CD4-positive, alpha-beta memory T cell (primary cell): Measurements from ENCODE around the gene ITIH2. TPM values are rescaled to one million over a fixed set of nuclear protein-coding genes. Genes with fewer than 3 reads are reported as not detected.
A peak's percentile ranks its signal among the peaks of the same experiment; 100 is the strongest.
"Not testable (repeated sequence)": the region's sequence is repeated elsewhere in the genome, so short reads cannot be mapped to it uniquely, and the experiment has no call there.

Experiments
- CTCF ChIA-PET: fragments of 350-600 bp; sonication (Branson Sonifier 250); formaldehyde crosslinking; loops from one replicate; lab custom pipeline; 2021; ENCODE audit warnings: inconsistent platforms; ENCODE audit not compliant: partially characterized antibody; lab: Charles Lee
- POLR2A ChIA-PET: fragments of 350-600 bp; sonication (Branson Sonifier 250); formaldehyde crosslinking; loops from one replicate; lab custom pipeline; 2021; ENCODE audit not compliant: partially characterized antibody; lab: Charles Lee
- DNase-seq, 5 donors: peaks; one replicate each; pipeline versions ENCODE4 v3.0.0 to v3.0.0-alpha.2; 2020 to 2022; ENCODE audit warnings: mixed read lengths in 1 of 5
- H3K27ac ChIP-seq: one replicate; pipeline ENCODE4 v1.7.0; 2013; ENCODE audit warnings: low read depth, low read length
- H3K27me3 ChIP-seq: 2 replicates; pipeline ENCODE4 v1.7.0; 2013; ENCODE audit warnings: mild to moderate bottlenecking, low read length, moderate library complexity; ENCODE audit not compliant: insufficient read depth
- H3K36me3 ChIP-seq: 2 replicates; pipeline ENCODE4 v1.7.0; 2013; ENCODE audit warnings: mild to moderate bottlenecking, low read length, moderate library complexity; ENCODE audit not compliant: insufficient read depth
- H3K4me1 ChIP-seq: 2 replicates; pipeline ENCODE4 v1.7.0; 2013; ENCODE audit warnings: mild to moderate bottlenecking, low read length, moderate library complexity; ENCODE audit not compliant: insufficient read depth
- H3K4me3 ChIP-seq, 2 donors: one replicate each; pipeline ENCODE4 v1.7.0; 2013; ENCODE audit warnings: low read length in 2 of 2, mild to moderate bottlenecking in 1 of 2
- H3K9me3 ChIP-seq, 2 donors: one replicate each; pipeline ENCODE4 v1.7.0; 2013; ENCODE audit warnings: low read length in 2 of 2, control low read depth in 1 of 2; ENCODE audit not compliant: control insufficient read depth in 1 of 2
- H3K27ac Mint-ChIP-seq, 7 donors: one replicate each; pipeline ENCODE4 v1.8.0; 2020 to 2021; ENCODE audit warnings: mixed read lengths in 7 of 7, mild to moderate bottlenecking in 6 of 7, inconsistent platforms in 3 of 7, moderate library complexity in 3 of 7
- H3K27me3 Mint-ChIP-seq, 2 donors: one replicate each; pipeline ENCODE4 v1.8.0; 2020 to 2021; ENCODE audit warnings: mixed read lengths in 2 of 2
- H3K36me3 Mint-ChIP-seq, 2 donors: one replicate each; pipeline ENCODE4 v1.8.0; 2020 to 2021; ENCODE audit warnings: mixed read lengths in 2 of 2, inconsistent platforms in 1 of 2, mild to moderate bottlenecking in 1 of 2
- H3K4me1 Mint-ChIP-seq, 4 donors: one replicate each; pipeline ENCODE4 v1.8.0; 2020 to 2021; ENCODE audit warnings: mixed read lengths in 4 of 4, mild to moderate bottlenecking in 1 of 4
- H3K4me3 Mint-ChIP-seq, 8 donors: one replicate each; pipeline ENCODE4 v1.8.0; 2020 to 2021; ENCODE audit warnings: mixed read lengths in 8 of 8, mild to moderate bottlenecking in 7 of 8, moderate library complexity in 6 of 8, inconsistent platforms in 3 of 8
- H3K9me3 Mint-ChIP-seq, 8 donors: one replicate each; pipeline ENCODE4 v1.8.0; 2020 to 2021; ENCODE audit warnings: mixed read lengths in 8 of 8, mild to moderate bottlenecking in 5 of 8, inconsistent platforms in 3 of 8, moderate library complexity in 1 of 8
- intact Hi-C: fragments of 100-400 bp; cut with micrococcal nuclease; formaldehyde crosslinking; loops from one replicate; pipeline ENCODE4 v1.15.1; 2023
- polyA plus RNA-seq, 2 donors: library from polyadenylated mRNA; unstranded; fragments of 300-500 nt; fragmentation: Illumina TruSeq; gene quantifications; one replicate each; pipeline ENCODE4 v1.2.3, GENCODE V29; 2021
- total RNA-seq, 2 experiments: library from RNA; stranded (reverse); gene quantifications; one replicate each; pipeline ENCODE4 v1.2.3, GENCODE V29; 2021

Gene ITIH2
- total and polyA plus RNA-seq, 4 experiments from 2014 or later: not detected

GRCh38 chr10:7666253-7667023, 36.7 kb upstream of the ITIH2 start, which contains the start of gene ITIH5:
TSS of gene ITIH5 (minus strand) at chr10:7666966. CDS start at chr10:7666892, 74 bp downstream.
- ChIA-PET POLR2A (interaction anchor here (0.6 kb wide), 1 partner anchor 398 kb away, joined by 3 read pairs; no protein-coding TSS in a partner anchor), CTCF (interaction anchor here (1.0 to 1.8 kb wide), 2 partner anchors 9 to 21 kb away, joined by 3 to 4 read pairs; no protein-coding TSS in a partner anchor)
- Histone ChIP-seq H3K9me3 (no peaks in the 10 kb centered on the region), H3K4me1 (peaks cover 8% of the 10 kb centered on the region), H3K36me3 (no peaks in the 10 kb centered on the region), H3K27me3 (peaks cover 12% of the 10 kb centered on the region), H3K27ac (no peak within 1 kb of the TSS), H3K4me3 (peak within 1 kb of the TSS in 1 of 2 donors; percentile 41)
- DNase-seq: no peak
- intact Hi-C loops: no loop called here
- Mint-ChIP-seq H3K4me3 (peak within 1 kb of the TSS; percentile 75 to 95 (median 82)), H3K36me3 (no peaks in the 10 kb centered on the region), H3K27ac (peak within 1 kb of the TSS in 2 of 7 donors; percentile 7 to 43), H3K27me3 (peaks cover 40 to 49% of the 10 kb centered on the region in 2 donors), H3K4me1 (peaks cover 7 to 24% (median 14%) of the 10 kb centered on the region in 4 donors), H3K9me3 (peaks cover 0 to 2% (median 0%) of the 10 kb centered on the region in 8 donors)

- Histone ChIP-seq H3K4me3 (no peak overlapping the region), H3K9me3 (no peaks in the 10 kb centered on the region), H3K36me3 (no peaks in the 10 kb centered on the region), H3K27ac (no peak overlapping the region), H3K27me3 (peaks cover 12% of the 10 kb centered on the region), H3K4me1 (peaks cover 8% of the 10 kb centered on the region)
- H3K27ac Mint-ChIP-seq: no peak overlapping the region
- intact Hi-C loops: no loop called here
- peaks cover 0 to 2% (median 0%) of the 10 kb centered on the region in 8 donors for H3K9me3 Mint-ChIP-seq
- no peak for DNase-seq
- H3K4me3 Mint-ChIP-seq: peak overlapping the region; percentile 29 to 95 (median 80)
- peaks cover 38 to 52% of the 10 kb centered on the region in 2 donors for H3K27me3 Mint-ChIP-seq
- POLR2A ChIA-PET: no interaction called here
- CTCF ChIA-PET: no interaction called here
- H3K36me3 Mint-ChIP-seq: no peaks in the 10 kb centered on the region
- peaks cover 7 to 24% (median 14%) of the 10 kb centered on the region in 4 donors for H3K4me1 Mint-ChIP-seq
These were observed 35.6 kb upstream of the ITIH2 start for GRCh38 chr10:7667262-7668141.

- ChIA-PET POLR2A (no interaction called here), CTCF (interaction anchor here (1.3 kb wide), 1 partner anchor 15 kb away, joined by 5 read pairs; no protein-coding TSS in a partner anchor)
- peaks cover 0 to 2% (median 0%) of the 10 kb centered on the region in 8 donors for H3K9me3 Mint-ChIP-seq
- Histone ChIP-seq H3K27me3 (peaks cover 12% of the 10 kb centered on the region), H3K4me1 (peaks cover 8% of the 10 kb centered on the region), H3K27ac (no peak overlapping the region), H3K9me3 (no peaks in the 10 kb centered on the region), H3K36me3 (no peaks in the 10 kb centered on the region), H3K4me3 (no peak overlapping the region)
- peaks cover 7 to 23% (median 14%) of the 10 kb centered on the region in 4 donors for H3K4me1 Mint-ChIP-seq
- intact Hi-C loops: no loop called here
- no peaks in the 10 kb centered on the region for H3K36me3 Mint-ChIP-seq
- peak overlapping the region in 1 of 8 donors; percentile 35 for H3K4me3 Mint-ChIP-seq
- H3K27ac Mint-ChIP-seq: no peak overlapping the region
- H3K27me3 Mint-ChIP-seq: peaks cover 45 to 56% of the 10 kb centered on the region in 2 donors
- DNase-seq: no peak
These were observed 33.0 kb upstream of the ITIH2 start for GRCh38 chr10:7670157-7670556.

GRCh38 chr10:7672341-7673134, 30.6 kb upstream of the ITIH2 start:
- intact Hi-C loops: no loop called here
- no peaks in the 10 kb centered on the region for H3K4me1 ChIP-seq
- Mint-ChIP-seq H3K36me3 (no peaks in the 10 kb centered on the region), H3K27ac (no peak overlapping the region), H3K27me3 (peaks cover 42 to 57% of the 10 kb centered on the region in 2 donors), H3K9me3 (peaks cover 0 to 4% (median 0%) of the 10 kb centered on the region in 8 donors), H3K4me1 (peaks cover 2 to 9% (median 4%) of the 10 kb centered on the region in 4 donors), H3K4me3 (no peak overlapping the region)
- H3K27ac ChIP-seq: no peak overlapping the region
- no peak overlapping the region for H3K4me3 ChIP-seq
- no peaks in the 10 kb centered on the region for H3K36me3 ChIP-seq
- ChIA-PET POLR2A (no interaction called here), CTCF (no interaction called here)
- no peaks in the 10 kb centered on the region for H3K9me3 ChIP-seq
- DNase-seq: no peak
- peaks cover 4% of the 10 kb centered on the region for H3K27me3 ChIP-seq

GRCh38 chr10:7679256-7679655, 23.9 kb upstream of the ITIH2 start:
- DNase-seq: no peak
- intact Hi-C loops: no loop called here
- H3K9me3 ChIP-seq: no peaks in the 10 kb centered on the region
- H3K36me3 Mint-ChIP-seq: no peaks in the 10 kb centered on the region
- no peak overlapping the region for H3K27ac ChIP-seq
- no peaks in the 10 kb centered on the region for H3K4me1 Mint-ChIP-seq
- H3K4me1 ChIP-seq: no peaks in the 10 kb centered on the region
- H3K27ac Mint-ChIP-seq: no peak overlapping the region
- H3K4me3 Mint-ChIP-seq: no peak overlapping the region
- no peaks in the 10 kb centered on the region for H3K27me3 ChIP-seq
- POLR2A ChIA-PET: no interaction called here
- no peak overlapping the region for H3K4me3 ChIP-seq
- CTCF ChIA-PET: interaction anchor here (4.4 kb wide), 1 partner anchor 7 kb away, joined by 25 read pairs; no protein-coding TSS in a partner anchor
- H3K36me3 ChIP-seq: no peaks in the 10 kb centered on the region
- peaks cover 0 to 21% (median 8%) of the 10 kb centered on the region in 8 donors for H3K9me3 Mint-ChIP-seq
- peaks cover 19 to 25% of the 10 kb centered on the region in 2 donors for H3K27me3 Mint-ChIP-seq

- DNase-seq, H3K27ac ChIP-seq, H3K4me1 Mint-ChIP-seq, H3K9me3 ChIP-seq, H3K36me3 Mint-ChIP-seq, H3K4me3 Mint-ChIP-seq, H3K27me3 ChIP-seq, H3K27ac Mint-ChIP-seq, H3K4me3 ChIP-seq, H3K36me3 ChIP-seq, H3K4me1 ChIP-seq, POLR2A ChIA-PET: not testable (repeated sequence)
- CTCF ChIA-PET: interaction anchor here (0.7 kb wide), 1 partner anchor 76 kb away, joined by 3 read pairs; no protein-coding TSS in a partner anchor
- intact Hi-C loops: loop anchor here (10.0 kb wide), 1 partner anchor 415 kb away; no protein-coding TSS in a partner anchor
- H3K9me3 Mint-ChIP-seq: peaks cover 0 to 23% (median 8%) of the 10 kb centered on the region in 8 donors
- H3K27me3 Mint-ChIP-seq: peaks cover 17 to 23% of the 10 kb centered on the region in 2 donors
These were observed 23.0 kb upstream of the ITIH2 start for GRCh38 chr10:7680078-7680477.
